Choroid plexus epithelial cell (primary cell): Measurements from ENCODE around the gene ADAMTS3.

Experiments
- DNase-seq: peaks from one replicate; pipeline ENCODE4 v3.0.0-alpha.2; 2010; ENCODE audit warnings: low read depth
- H3K4me3 ChIP-seq: 2 replicates; pipeline ENCODE4 v1.5.1; 2011; ENCODE audit warnings: low read depth, mild to moderate bottlenecking, control low read depth, low read length, moderate library complexity
- CTCF ChIP-seq: conservative IDR thresholded peaks from 2 replicates; pipeline ENCODE4 v1.5.1; 2011; ENCODE audit warnings: low read depth, mild to moderate bottlenecking, control low read depth, inconsistent platforms, low read length, moderate library complexity

Gene ADAMTS3

GRCh38 chr4:72312032-72312650 lies 256.9 kb downstream of the ADAMTS3 start:
- DNase-seq = peak; percentile 98
- no peak for TF ChIP-seq CTCF
- no peak overlapping the region for H3K4me3 ChIP-seq

GRCh38 chr4:72311291-72311690 lies 257.7 kb downstream of the ADAMTS3 start:
- no peak overlapping the region for H3K4me3 ChIP-seq
- no peak for TF ChIP-seq CTCF
- no peak for DNase-seq

GRCh38 chr4:72305620-72306019 lies 263.4 kb downstream of the ADAMTS3 start:
- no peak for TF ChIP-seq CTCF
- no peak overlapping the region for H3K4me3 ChIP-seq
- no peak for DNase-seq

GRCh38 chr4:72305080-72305479 lies 263.9 kb downstream of the ADAMTS3 start:
- TF ChIP-seq CTCF = no peak
- no peak for DNase-seq
- H3K4me3 ChIP-seq = no peak overlapping the region

- DNase-seq = peak; percentile 67
- peak; percentile 79 for TF ChIP-seq CTCF
- no peak overlapping the region for H3K4me3 ChIP-seq
Observed at GRCh38 chr4:72302981-72303704, 265.9 kb downstream of the ADAMTS3 start.

GRCh38 chr4:72301759-72302158 lies 267.3 kb downstream of the ADAMTS3 start:
- TF ChIP-seq CTCF = no peak
- no peak for DNase-seq
- no peak overlapping the region for H3K4me3 ChIP-seq

- H3K4me3 ChIP-seq = no peak overlapping the region
- no peak for TF ChIP-seq CTCF
- no peak for DNase-seq
Observed at GRCh38 chr4:72300126-72300525, 268.9 kb downstream of the ADAMTS3 start.
